ENCODE measurements around the gene NDUFB7. TPM values are rescaled to one million over a fixed set of nuclear protein-coding genes. Genes with fewer than 3 reads are reported as not detected.

Gene NDUFB7
- total RNA-seq: 100 to 1,000 TPM in 1 of 2 experiments, 10 to 100 TPM in 1; 97.4 to 100 TPM

DNA sequence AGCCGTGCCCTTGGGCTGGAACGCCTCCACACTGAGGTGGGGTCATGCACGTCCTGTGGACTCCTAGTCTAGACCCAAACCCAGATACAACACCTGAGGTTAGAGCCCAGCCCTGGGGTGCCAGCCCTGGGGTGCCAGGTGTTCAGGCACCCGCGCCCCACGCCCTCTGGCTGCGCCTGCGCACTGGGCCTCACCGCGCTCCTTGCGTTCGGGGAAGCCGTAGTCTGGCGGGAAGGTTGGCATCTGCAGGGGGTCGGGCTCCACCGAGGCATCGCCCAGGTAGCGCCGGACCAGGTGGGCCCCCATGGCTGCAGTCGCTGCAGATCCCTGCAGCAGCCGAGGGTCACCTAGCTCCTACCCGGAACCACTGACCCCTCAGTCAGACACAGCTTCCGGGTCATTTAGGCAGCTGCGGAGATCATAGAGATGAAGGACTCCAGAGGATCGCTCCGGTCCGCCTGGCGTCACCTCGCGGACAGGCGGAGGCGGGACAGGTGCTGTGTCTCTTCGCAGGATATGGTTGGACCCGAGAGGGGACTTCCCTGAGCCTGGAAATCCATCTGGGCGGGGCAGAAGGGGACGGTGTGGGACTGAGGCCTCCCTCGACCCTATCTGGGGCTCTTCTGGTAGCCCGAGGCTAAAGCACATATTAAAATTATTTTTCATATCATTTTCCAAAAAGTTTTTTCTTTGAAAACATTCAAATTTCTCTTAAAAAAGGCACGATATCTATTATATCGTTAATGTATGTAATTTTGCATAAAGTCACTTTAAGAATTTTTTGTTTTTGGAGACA lies at the start of gene NDUFB7:
Gene NDUFB7, minus strand, starts transcription at position 372 of the 796 bp plus-strand sequence. Its CDS starts 66 bp downstream, at position 306.

DNA sequence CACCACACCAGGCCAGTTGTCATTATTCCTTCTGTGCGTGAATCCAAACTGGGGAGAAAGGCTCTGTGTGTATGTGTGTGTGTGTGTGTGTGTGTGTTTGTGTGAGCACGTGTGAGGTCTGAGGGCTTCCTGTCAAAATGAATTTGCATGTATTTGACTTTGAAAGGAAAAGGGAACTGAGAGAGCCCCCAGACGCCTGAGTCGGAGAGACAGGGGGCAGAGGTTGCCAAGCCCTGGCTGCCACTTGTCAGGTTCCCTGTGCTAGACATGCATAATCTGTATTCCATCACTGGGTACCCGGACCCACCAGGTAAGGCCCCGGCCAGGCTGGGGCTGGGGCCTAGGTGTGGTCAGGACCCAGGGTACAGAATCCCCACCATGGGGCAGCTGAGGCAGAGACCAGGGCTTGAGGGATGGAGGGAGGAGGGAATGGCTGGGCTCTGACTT lies 11.1 kb upstream of the NDUFB7 start, which contains the start of gene CLEC17A:
Gene CLEC17A, plus strand, starts transcription at position 191 of the 447 bp plus-strand sequence. Its CDS starts 77 bp downstream, at position 268.

DNA sequence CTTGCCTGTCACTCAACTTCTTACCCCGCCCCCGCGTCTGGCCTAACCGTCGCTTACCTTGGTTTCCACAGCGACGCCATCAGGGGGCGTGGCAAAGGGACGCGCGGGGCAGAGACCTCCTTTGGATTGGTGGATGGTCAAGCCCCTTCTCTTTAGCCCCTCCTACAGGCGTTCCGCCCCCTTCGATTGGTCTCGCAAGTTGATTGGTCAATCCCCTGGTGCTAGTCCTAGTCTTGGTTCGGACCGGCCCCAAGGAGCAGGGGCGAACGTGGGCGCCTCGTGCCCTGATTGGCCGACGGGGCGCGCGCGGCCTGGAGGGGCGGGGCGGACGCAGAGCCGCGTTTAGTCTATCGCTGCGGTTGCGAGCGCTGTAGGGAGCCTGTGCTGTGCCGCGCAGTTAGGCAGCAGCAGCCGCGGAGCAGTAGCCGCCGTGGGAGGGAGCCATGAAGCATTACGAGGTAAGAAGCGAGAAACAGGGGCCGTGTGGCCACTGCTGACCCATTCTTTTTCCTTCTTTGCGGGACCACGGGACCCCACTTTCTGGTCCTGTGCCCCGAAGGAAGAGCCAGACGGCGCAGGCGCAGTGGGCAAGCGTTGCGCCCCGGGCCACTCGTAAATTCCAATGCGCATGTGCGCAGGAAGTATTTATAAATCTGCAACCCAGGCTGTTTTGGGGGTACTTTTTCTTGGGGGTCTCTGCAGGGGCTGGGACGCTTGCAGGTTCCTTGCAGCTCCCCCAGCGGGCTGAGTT lies 42.4 kb downstream of the NDUFB7 start, which contains the start of gene TECR:
Gene TECR, plus strand, starts transcription at position 341 of the 751 bp plus-strand sequence. Its CDS starts 103 bp downstream, at position 444.

DNA sequence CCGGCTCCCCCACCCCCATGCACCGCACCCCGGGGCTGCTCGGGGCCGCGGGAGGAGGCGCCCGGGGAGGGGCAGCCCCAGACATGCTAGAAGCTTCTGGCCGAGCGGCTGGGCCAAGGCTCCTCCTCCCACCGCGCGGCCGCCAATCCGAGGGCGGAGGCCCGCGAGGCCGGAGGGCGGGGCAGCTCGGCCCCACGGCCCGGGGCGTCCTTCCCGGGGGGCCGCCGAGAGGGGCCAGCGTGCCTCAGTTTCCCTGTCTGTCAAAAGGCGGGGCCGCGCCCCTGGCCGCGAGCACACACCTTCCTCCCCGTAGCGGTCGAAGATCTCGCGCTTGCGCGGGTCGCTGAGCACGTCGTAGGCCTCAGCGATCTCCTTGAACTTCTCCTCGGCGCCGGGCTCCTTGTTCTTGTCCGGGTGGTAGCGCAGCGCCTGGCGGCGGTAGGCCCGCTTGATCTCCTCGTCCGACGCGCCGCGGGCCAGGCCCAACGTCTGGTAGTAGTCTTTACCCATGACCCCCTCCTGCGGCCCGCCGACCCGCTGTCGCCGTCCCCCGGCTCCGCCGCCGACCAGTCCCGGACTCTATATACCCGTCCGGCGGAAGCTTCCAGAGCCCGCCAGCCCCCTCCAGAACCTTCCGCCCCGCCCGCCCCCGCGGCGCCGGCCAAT lies 53.9 kb downstream of the NDUFB7 start, which contains the start of gene DNAJB1:
Gene DNAJB1, minus strand, starts transcription at position 558 of the 666 bp plus-strand sequence. Its CDS starts 48 bp downstream, at position 510.

Small RNA genes lying within 50 kb of the gene (microRNA-seq; reads per million reads assigned to microRNA genes)
- not detected for gene MIR639 (ENCODE audit: borderline microRNAs expressed, borderline replicate concordance)

Other genes with a start within 250 kb of the NDUFB7 start
- 100 to 1,000 TPM; 299 to 308 TPM for gene ADGRE5, start 190.6 kb downstream of the NDUFB7 start, total RNA-seq
- 100 to 1,000 TPM; 199 to 205 TPM for gene DDX39A, start 152.7 kb downstream of the NDUFB7 start, total RNA-seq
- 100 to 1,000 TPM; 221 TPM for gene PKN1, start 138.8 kb downstream of the NDUFB7 start, total RNA-seq
- gene PTGER1, start 96.7 kb downstream of the NDUFB7 start, total RNA-seq: under 1 TPM; 0.53 to 0.78 TPM
- 10 to 100 TPM; 47.2 to 47.4 TPM for gene GIPC1, start 75.9 kb downstream of the NDUFB7 start, total RNA-seq
- gene DNAJB1, start 53.7 kb downstream of the NDUFB7 start, total RNA-seq: 100 to 1,000 TPM in 1 of 2 experiments, 10 to 100 TPM in 1; 98.4 to 102 TPM
- gene TECR, start 42.5 kb downstream of the NDUFB7 start, total RNA-seq: 100 to 1,000 TPM; 154 to 157 TPM
- gene CLEC17A, start 11.0 kb upstream of the NDUFB7 start, total RNA-seq: not detected
- not detected for gene ADGRE3, start 102.8 kb upstream of the NDUFB7 start, total RNA-seq
- gene ZNF333, start 118.0 kb upstream of the NDUFB7 start, total RNA-seq: 10 to 100 TPM; 13.5 to 14.5 TPM
- under 1 TPM; 0.45 to 0.51 TPM for gene ADGRE2, start 206.5 kb upstream of the NDUFB7 start, total RNA-seq

All from activated naive CD4-positive, alpha-beta T cell treated with anti-CD3 and anti-CD28 coated beads, Interleukin-2, amount 10 ng/mL, durations not matched to agents 5 hours and 36 hours (primary cell).